Smooth muscle cell (in vitro differentiated cells): ENCODE data around the gene TMC2. TPM values are rescaled to one million over a fixed set of nuclear protein-coding genes. Genes with fewer than 3 reads are reported as not detected.

Experiments used
- DNase-seq: peaks from one replicate; lab custom pipeline; 2025; ENCODE audit not compliant: unreplicated experiment; lab: John Stamatoyannopoulos, UW
- H2AFZ ChIP-seq: fragments of 200-600 bp; sonication (generic); 2 replicates; pipeline ENCODE4 v1.6.0; 2016; ENCODE audit warnings: antibody characterized with exemption, low read depth, mild to moderate bottlenecking
- H3F3A ChIP-seq: fragments of 200-600 bp; sonication (generic); 2 replicates; pipeline ENCODE4 v1.6.0; 2017; ENCODE audit warnings: antibody characterized with exemption, low read depth
- H3K27ac ChIP-seq: fragments of 200-600 bp; sonication (generic); 2 replicates; pipeline ENCODE4 v1.5.1; 2016; ENCODE audit warnings: low read depth, mild to moderate bottlenecking
- H3K27me3 ChIP-seq: fragments of 200-600 bp; sonication (generic); 2 replicates; pipeline ENCODE4 v1.6.1; 2016; ENCODE audit warnings: low read depth, mild to moderate bottlenecking
- H3K36me3 ChIP-seq: fragments of 200-600 bp; sonication (generic); 2 replicates; pipeline ENCODE4 v1.5.1; 2016; ENCODE audit warnings: low read depth
- H3K4me1 ChIP-seq: fragments of 200-600 bp; sonication (generic); 2 replicates; pipeline ENCODE4 v1.5.1; 2016; ENCODE audit warnings: low read depth
- H3K4me2 ChIP-seq: fragments of 200-600 bp; sonication (generic); 2 replicates; pipeline ENCODE4 v1.6.0; 2016; ENCODE audit warnings: mild to moderate bottlenecking
- H3K4me3 ChIP-seq: fragments of 200-600 bp; sonication (generic); 2 replicates; pipeline ENCODE4 v1.5.1; 2016; ENCODE audit warnings: mild to moderate bottlenecking
- H3K79me2 ChIP-seq: fragments of 200-600 bp; sonication (generic); 2 replicates; pipeline ENCODE4 v1.6.0; 2016; ENCODE audit warnings: low read depth, mild to moderate bottlenecking
- H3K9ac ChIP-seq: fragments of 200-600 bp; sonication (generic); 2 replicates; pipeline ENCODE4 v1.6.0; 2016; ENCODE audit warnings: low read depth
- H3K9me3 ChIP-seq: fragments of 200-600 bp; sonication (generic); replicated peaks from 2 replicates; pipeline ENCODE4 v1.5.1; 2016; ENCODE audit warnings: low read depth
- H4K20me1 ChIP-seq: fragments of 200-600 bp; sonication (generic); 2 replicates; pipeline ENCODE4 v1.6.0; 2016; ENCODE audit warnings: low read depth
- CTCF ChIP-seq: fragments of 200-600 bp; sonication (generic); IDR thresholded peaks from 2 replicates; pipeline ENCODE4 v1.5.1; 2017; ENCODE audit warnings: borderline replicate concordance, mild to moderate bottlenecking, antibody characterized with exemption; ENCODE audit not compliant: insufficient read depth, poor library complexity, severe bottlenecking
- WGBS: methylation state at CpG from one replicate; pipeline ENCODE4 v1.1.7; 2016; ENCODE audit warnings: low lambda C conversion rate; 5-methylcytosine and 5-hydroxymethylcytosine counted together
- polyA plus RNA-seq: library from polyadenylated mRNA; unstranded; fragments of >200 nt; fragmentation: Nextera tagmentation; extraction: Ambion mirVana; gene quantifications from 2 replicates; pipeline ENCODE4 v1.2.1, GENCODE V29; 2016
- total RNA-seq: library from RNA; depleted of rRNA; stranded (reverse); fragments of >200 nt; gene quantifications from 2 replicates; pipeline ENCODE4 v1.2.3, GENCODE V29; 2014

Gene TMC2
- total and polyA plus RNA-seq, 2 experiments from 2014 or later, result not detected

DNA sequence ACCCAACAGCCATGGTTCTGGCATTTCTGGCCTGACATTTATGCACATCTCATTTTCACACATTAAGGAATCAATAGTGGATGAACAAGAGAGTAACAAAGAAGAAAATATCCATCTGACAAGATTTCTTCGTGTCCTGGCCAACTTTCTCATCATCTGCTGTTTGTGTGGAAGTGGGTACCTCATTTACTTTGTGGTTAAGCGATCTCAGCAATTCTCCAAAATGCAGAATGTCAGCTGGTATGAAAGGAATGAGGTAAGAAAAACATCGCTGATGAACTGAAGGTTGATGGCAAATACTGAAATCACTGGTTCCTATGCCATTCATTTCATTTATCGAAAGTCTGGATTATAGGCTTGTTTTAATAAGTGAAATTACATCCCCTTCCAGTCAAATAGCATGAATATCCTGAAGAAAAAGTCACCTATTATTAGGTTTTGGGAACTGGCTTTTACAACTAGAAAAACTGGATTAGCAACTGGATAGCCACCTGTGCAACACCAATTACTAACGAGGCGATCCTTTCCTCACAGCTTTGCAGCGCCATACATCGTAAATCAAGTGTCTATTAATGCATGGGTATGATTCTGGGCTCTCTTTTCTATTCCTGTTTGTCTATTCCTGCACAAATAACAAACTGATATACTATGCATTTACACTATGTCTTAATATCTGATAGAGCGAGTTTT, 65.8 kb downstream of the TMC2 start:
- Histone ChIP-seq H4K20me1 (no peaks in the 10 kb centered on the region), H3K4me2 (no peak overlapping the region), H3K4me1 (no peaks in the 10 kb centered on the region), H3K9ac (no peak overlapping the region), H3K27me3 (peaks cover 3% of the 10 kb centered on the region), H3K79me2 (no peaks in the 10 kb centered on the region), H2AFZ (no peak overlapping the region), H3K9me3 (peaks cover 11% of the 10 kb centered on the region), H3K4me3 (no peak overlapping the region), H3K27ac (no peak overlapping the region), H3F3A (no peaks in the 10 kb centered on the region), H3K36me3 (no peaks in the 10 kb centered on the region)
- DNase-seq, result no peak
- no peak for TF ChIP-seq CTCF
- WGBS, result 83% methylated on average over 9 of the region's 9 CpGs

DNA sequence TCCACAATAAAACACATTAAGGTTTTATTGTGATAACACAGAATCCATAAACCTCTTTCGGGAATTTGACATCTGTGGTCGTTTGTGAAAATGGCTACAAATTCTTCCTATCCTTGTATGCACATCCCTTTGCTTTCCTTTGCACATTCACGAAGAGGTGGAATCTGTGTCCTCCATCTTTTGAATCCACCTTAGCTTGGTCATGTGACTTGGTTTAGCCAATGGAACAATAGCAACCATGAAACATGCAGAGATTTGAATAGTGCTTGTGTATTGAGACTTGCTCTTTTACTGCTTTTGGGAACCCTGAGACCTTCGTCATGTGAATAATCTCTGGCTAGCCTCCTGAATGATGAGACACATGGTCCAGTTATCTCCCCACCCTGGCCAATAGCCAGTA, 66.4 kb downstream of the TMC2 start:
- Histone ChIP-seq H4K20me1 (no peaks in the 10 kb centered on the region), H3F3A (no peaks in the 10 kb centered on the region), H3K27me3 (peaks cover 3% of the 10 kb centered on the region), H3K4me1 (no peaks in the 10 kb centered on the region), H3K4me3 (no peak overlapping the region), H3K79me2 (no peaks in the 10 kb centered on the region), H3K27ac (no peak overlapping the region), H3K9me3 (peaks cover 11% of the 10 kb centered on the region), H3K4me2 (no peak overlapping the region), H3K9ac (no peak overlapping the region), H3K36me3 (no peaks in the 10 kb centered on the region), H2AFZ (no peak overlapping the region)
- no peak for DNase-seq
- WGBS, result 81% methylated on average over 4 of the region's 4 CpGs
- TF ChIP-seq CTCF, result no peak

DNA sequence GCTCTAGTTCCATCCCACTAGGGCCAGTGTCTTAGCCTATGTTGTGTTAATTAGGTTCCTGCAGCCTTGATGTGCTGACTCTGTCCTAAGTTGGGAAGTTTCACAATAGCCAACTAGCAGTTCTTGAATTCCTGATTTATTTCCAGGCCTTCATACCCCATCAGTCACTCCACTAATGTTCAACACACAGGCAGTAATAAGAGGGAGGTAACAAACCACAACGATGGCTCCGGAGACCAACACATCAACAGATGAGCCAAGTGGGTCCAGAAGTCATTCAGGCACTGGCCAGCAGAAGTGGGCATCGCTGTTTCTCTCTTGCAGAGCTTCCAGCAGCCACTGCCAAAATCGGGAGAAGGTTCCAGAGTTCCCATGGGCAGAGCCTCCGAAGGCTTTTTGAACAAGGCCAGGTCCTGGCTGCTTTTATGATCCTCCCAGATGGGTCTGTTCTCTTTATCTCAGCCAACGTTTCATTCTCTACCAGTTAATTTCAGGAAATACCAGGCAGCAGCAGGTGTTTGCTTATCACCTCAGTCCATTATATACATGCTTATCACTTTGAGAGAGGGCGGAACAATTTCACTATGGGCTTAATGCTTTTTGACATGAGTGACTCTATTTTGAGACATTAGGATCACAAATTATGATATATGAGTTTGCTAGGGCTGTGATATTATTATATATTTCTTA, 67.6 kb downstream of the TMC2 start:
- no peak overlapping the region for H3K9ac ChIP-seq
- no peak for DNase-seq
- no peaks in the 10 kb centered on the region for H3K4me1 ChIP-seq
- TF ChIP-seq CTCF, result no peak
- no peaks in the 10 kb centered on the region for H4K20me1 ChIP-seq
- no peaks in the 10 kb centered on the region for H3F3A ChIP-seq
- H3K79me2 ChIP-seq, result no peaks in the 10 kb centered on the region
- H3K4me2 ChIP-seq, result no peak overlapping the region
- H2AFZ ChIP-seq, result no peak overlapping the region
- no peaks in the 10 kb centered on the region for H3K27me3 ChIP-seq
- no peak overlapping the region for H3K4me3 ChIP-seq
- no peak overlapping the region for H3K27ac ChIP-seq
- WGBS, result 85% methylated on average over 7 of the region's 7 CpGs
- H3K9me3 ChIP-seq, result peaks cover 11% of the 10 kb centered on the region
- H3K36me3 ChIP-seq, result no peaks in the 10 kb centered on the region

DNA sequence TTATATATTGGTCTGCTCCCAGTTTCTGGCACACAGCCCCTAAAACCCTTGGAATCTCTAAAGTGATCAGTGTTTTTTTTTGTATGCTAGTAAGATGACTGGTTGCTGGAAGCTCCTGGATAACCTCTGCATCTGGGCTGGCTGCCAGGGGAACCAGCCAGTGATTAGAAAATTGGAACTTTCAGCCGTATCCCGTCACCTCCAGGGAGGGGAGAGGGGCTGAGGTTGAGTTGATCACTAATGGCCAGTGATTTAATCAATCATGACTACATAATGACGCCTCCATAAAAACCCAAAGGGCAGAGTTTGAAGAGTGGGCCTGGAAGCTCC, 68.1 kb downstream of the TMC2 start:
- Histone ChIP-seq H3K4me1 (no peaks in the 10 kb centered on the region), H3K36me3 (no peaks in the 10 kb centered on the region), H4K20me1 (no peaks in the 10 kb centered on the region), H3K4me3 (no peak overlapping the region), H3K9ac (no peak overlapping the region), H3K27me3 (no peaks in the 10 kb centered on the region), H3F3A (no peaks in the 10 kb centered on the region), H3K9me3 (peaks cover 11% of the 10 kb centered on the region), H2AFZ (no peak overlapping the region), H3K4me2 (no peak overlapping the region), H3K79me2 (no peaks in the 10 kb centered on the region), H3K27ac (no peak overlapping the region)
- 81% methylated on average over 3 of the region's 3 CpGs for WGBS
- no peak for TF ChIP-seq CTCF
- DNase-seq, result no peak
